ENCODE measurements around the gene SWT1.
"Not testable (repeated sequence)": the region's sequence is repeated elsewhere in the genome, so short reads cannot be mapped to it uniquely, and the experiment has no call there.

SWT1 gene

GRCh38 chr1:185255595-185255994 is 98.6 kb downstream of the SWT1 start:
- not testable (repeated sequence) for DNase-seq

GRCh38 chr1:185257116-185257949 is 100.4 kb downstream of the SWT1 start:
- not testable (repeated sequence) for DNase-seq

- DNase-seq, result no peak
These were observed 100.9 kb downstream of the SWT1 start for GRCh38 chr1:185257950-185258208.

GRCh38 chr1:185258676-185259075 is 101.7 kb downstream of the SWT1 start:
- no peak for DNase-seq

GRCh38 chr1:185260611-185261010 is 103.6 kb downstream of the SWT1 start:
- DNase-seq, result no peak

GRCh38 chr1:185262151-185262550 is 105.2 kb downstream of the SWT1 start:
- no peak for DNase-seq

GRCh38 chr1:185263292-185263691 is 106.3 kb downstream of the SWT1 start:
- DNase-seq, result no peak

- DNase-seq, result no peak
These were observed 106.8 kb downstream of the SWT1 start for GRCh38 chr1:185263780-185264179.

- DNase-seq, result no peak
These were observed 108.3 kb downstream of the SWT1 start for GRCh38 chr1:185265314-185265713.

- DNase-seq, result no peak
These were observed 110.3 kb downstream of the SWT1 start for GRCh38 chr1:185267301-185267700.

- no peak for DNase-seq
These were observed 110.7 kb downstream of the SWT1 start for GRCh38 chr1:185267701-185268100.

GRCh38 chr1:185268352-185268751 is 111.4 kb downstream of the SWT1 start:
- no peak for DNase-seq

GRCh38 chr1:185271921-185272320 is 115.0 kb downstream of the SWT1 start:
- no peak for DNase-seq

- DNase-seq, result no peak
These were observed 122.6 kb downstream of the SWT1 start for GRCh38 chr1:185279571-185279970.

- no peak for DNase-seq
These were observed 123.6 kb downstream of the SWT1 start for GRCh38 chr1:185280589-185280988.

- no peak for DNase-seq
These were observed 124.3 kb downstream of the SWT1 start for GRCh38 chr1:185281245-185281644.

GRCh38 chr1:185284116-185284515 is 127.1 kb downstream of the SWT1 start:
- no peak for DNase-seq

GRCh38 chr1:185284533-185285276 is 127.7 kb downstream of the SWT1 start:
- no peak for DNase-seq

GRCh38 chr1:185287451-185287850 is 130.5 kb downstream of the SWT1 start:
- no peak for DNase-seq

GRCh38 chr1:185288435-185288834 is 131.5 kb downstream of the SWT1 start:
- no peak for DNase-seq

GRCh38 chr1:185289880-185290279 is 132.9 kb downstream of the SWT1 start:
- no peak for DNase-seq

- no peak for DNase-seq
These were observed 134.2 kb downstream of the SWT1 start for GRCh38 chr1:185291159-185291558.

- no peak for DNase-seq
These were observed 134.7 kb downstream of the SWT1 start for GRCh38 chr1:185291652-185292051.

GRCh38 chr1:185292237-185292636 is 135.3 kb downstream of the SWT1 start:
- DNase-seq, result no peak
